SHP77 (cell line): ENCODE data around the gene CEP135.
A peak's percentile ranks its signal among the peaks of the same experiment; 100 is the strongest.
"Not testable (repeated sequence)": the region's sequence is repeated elsewhere in the genome, so short reads cannot be mapped to it uniquely, and the experiment has no call there.

Experiments
- DNase-seq, 2 experiments: peaks; one replicate each; lab custom pipeline; 2025; lab: John Stamatoyannopoulos, UW

CEP135 gene, protein sequence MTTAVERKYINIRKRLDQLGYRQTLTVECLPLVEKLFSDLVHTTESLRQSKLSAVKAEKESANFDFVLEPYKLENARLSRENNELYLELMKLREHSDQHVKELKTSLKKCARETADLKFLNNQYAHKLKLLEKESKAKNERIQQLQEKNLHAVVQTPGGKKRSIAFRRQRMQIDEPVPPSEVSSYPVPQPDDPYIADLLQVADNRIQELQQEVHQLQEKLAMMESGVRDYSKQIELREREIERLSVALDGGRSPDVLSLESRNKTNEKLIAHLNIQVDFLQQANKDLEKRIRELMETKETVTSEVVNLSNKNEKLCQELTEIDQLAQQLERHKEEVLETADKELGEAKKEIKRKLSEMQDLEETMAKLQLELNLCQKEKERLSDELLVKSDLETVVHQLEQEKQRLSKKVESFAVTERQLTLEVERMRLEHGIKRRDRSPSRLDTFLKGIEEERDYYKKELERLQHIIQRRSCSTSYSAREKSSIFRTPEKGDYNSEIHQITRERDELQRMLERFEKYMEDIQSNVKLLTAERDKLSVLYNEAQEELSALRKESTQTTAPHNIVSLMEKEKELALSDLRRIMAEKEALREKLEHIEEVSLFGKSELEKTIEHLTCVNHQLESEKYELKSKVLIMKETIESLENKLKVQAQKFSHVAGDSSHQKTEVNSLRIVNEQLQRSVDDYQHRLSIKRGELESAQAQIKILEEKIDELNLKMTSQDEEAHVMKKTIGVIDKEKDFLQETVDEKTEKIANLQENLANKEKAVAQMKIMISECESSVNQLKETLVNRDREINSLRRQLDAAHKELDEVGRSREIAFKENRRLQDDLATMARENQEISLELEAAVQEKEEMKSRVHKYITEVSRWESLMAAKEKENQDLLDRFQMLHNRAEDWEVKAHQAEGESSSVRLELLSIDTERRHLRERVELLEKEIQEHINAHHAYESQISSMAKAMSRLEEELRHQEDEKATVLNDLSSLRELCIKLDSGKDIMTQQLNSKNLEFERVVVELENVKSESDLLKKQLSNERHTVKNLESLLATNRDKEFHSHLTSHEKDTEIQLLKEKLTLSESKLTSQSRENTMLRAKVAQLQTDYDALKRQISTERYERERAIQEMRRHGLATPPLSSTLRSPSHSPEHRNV

DNA sequence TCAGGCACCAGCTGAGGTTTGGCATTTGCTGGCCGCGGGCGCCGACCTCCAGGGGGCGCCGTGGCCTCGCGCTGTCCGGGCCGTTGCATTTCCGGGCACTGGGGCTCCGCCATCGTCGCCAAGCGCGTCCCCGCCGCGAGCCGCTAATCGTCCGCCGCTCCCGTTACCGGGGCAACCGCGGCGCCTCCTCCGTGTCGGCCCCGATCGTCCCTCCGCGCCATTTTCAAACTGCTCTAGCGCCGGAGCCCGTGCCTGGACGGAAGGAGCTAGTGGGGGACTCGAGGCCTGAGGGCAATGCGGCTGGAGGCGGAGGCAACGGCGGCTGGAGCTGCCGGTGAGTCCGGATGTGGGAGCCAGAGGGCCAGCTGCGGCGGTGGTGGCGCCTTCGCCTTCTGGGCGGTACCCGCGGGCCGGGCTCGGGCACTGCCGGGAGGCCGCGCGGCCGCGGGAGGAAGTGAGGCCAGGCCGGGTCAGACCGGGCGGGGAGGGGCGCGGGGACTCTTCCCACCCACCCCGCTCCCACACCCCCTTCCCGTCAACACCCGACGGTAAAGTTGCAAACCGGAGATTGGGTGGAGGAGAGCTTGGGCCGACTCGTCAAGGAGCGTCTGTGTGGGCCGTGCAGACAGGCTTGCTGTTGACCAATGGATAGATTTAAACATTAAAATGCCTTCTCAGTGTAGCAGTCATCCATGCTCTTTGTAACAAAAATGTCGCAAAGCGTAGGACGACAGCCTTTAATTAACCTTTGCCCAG, at the start of gene CEP135:
CEP135 (plus strand) TSS at position 220 of the 756 bp plus-strand sequence. CDS start 3,186 bp downstream, outside the sequence.
- DNase-seq = peak; percentile 93 to 96

DNA sequence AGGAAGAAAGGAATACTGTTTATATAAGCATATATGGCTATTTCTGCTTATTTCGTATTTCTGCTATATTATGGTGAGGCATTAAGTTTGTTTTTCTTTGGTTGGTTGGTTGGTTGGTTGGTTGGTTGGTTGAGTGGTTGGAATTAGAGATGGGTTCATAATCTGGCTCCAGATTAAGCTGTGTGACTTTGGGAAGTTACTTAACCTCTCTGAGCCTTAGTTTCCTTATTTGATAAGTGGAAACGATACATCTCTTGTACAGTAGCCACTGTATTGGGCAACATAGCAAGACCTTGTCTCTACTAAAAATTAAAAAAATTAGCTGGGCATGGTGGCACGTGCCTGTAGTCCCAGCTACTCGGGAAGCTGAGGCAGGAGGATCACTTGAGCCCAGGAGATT, 46.1 kb upstream of the CEP135 start:
- DNase-seq = no peak

DNA sequence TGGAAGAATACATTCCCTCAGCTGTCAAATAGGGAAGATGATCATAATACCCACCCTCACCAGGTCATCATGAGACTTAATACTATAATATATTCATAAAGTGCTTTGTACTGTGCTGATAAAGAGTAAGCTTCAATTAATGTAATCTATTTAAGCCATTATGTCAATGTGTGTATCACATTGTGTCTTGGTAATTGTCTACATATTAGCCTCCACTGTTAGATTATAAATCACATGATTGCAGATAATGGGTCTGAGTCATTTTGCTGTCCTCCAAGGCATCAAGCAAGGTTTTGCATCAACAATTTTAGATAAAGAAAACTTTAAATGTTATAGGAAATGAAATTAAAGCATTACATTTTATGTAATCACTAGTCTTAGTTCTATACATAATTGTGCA, 45.2 kb upstream of the CEP135 start:
- no peak for DNase-seq

DNA sequence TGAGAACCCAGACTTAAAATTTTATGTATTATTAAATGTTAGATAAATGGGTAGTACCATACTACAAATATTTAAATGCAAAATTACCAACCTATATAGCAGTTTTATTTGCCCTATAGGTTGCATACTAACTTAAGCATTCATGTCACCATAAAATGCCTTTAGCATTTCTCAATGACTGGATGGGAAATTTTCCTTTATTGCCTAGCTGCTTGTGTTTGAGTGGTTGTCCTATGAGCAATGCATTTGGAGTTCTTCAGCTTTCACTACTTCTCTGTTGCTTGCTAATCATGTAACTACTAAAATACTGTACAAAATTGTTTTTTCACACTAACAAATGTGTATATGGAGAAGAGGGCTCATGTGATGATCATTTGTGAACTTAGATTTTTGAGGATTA, 44.2 kb upstream of the CEP135 start:
- DNase-seq = no peak

DNA sequence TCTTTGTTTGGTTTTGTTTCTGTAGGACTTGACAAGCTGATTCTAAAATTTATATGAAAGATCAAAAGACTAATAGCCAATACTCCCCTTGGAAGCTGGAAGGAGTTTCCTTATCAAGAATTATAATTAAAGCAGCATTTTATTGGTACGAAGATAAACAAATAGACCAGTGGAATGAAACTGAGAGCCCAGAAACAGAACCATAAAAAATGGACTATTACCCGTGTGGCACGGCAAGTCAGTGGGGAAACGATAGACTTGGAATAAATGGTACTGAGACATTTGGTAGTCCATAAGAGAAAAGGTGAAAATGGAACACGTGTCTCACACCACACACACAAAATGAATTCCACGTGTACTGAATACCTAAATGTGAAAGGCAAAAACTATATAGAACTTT, 42.4 kb upstream of the CEP135 start:
- no peak for DNase-seq

DNA sequence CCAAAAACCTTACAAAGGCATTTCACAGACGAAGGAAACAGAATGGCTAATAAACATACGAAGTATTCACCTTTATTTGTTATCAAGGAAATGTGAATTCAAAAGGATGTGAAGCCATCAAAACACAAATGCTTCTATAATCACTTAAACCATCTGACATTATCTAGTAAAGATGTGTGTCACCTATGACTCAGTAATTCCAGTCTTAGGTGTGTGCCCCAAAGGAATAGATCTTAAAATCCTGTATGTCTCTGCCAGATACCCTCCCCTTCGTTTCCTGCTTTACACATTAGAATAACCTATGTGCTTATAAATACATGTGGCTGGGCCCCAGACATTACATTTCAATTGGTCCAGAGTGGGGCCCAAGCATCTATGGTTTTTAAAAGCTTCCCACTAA, 41.8 kb upstream of the CEP135 start:
- no peak for DNase-seq

DNA sequence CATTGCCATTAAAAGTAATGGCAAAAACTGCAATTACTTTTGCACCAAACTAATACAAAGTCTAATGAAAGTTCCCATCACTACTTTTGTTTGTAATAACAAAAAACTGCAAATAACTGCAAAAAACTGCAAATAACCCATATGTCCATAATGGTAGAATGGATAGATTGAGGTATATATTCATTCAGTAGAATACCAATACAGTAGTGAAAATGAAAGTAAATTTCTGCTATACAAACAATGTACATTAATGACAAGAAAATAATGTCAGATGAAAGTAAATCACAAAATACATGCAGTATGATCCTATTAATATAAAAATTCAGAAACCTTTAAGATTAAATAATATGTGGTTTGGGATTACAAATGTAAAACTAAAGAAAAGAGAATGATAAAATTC, 41.3 kb upstream of the CEP135 start:
- no peak for DNase-seq

DNA sequence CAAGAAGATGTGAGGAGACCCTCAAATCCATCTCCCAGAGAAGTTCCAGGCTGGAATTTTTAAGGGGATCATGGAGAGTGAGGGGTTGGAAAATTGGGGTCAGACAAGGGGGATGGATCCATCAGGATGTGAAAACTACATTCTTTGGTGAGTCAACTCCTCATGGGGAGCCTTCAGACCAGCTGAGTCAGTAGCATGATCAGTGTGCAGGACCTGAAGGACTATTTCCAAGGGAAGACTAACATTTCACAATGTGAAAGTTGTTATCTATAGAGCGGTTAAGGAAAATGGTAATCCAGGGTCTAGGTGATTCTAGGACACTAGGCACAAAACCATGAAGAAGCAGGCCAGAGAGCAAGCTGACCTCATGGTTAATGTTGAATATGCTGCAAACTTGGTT, 38.6 kb upstream of the CEP135 start:
- DNase-seq = no peak

DNA sequence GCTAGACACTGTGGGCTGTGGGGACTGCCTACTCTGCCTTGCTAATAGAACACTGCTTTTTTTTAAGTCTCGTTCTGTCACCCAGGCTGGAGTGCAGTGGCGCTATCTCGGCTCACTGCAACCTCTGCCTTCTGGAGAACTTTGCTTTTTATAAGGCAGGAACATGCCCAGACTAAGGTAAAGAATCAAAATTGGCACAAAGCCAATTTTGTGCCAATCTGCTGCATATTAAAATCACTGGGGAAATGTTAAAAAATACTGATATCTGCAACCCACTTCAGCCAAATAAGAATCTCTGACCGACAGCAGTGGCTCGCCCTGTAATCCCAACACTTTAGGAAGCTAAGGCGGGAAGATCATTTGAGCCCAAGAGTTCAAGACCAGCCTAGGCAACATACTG, 36.5 kb upstream of the CEP135 start:
- DNase-seq = no peak

DNA sequence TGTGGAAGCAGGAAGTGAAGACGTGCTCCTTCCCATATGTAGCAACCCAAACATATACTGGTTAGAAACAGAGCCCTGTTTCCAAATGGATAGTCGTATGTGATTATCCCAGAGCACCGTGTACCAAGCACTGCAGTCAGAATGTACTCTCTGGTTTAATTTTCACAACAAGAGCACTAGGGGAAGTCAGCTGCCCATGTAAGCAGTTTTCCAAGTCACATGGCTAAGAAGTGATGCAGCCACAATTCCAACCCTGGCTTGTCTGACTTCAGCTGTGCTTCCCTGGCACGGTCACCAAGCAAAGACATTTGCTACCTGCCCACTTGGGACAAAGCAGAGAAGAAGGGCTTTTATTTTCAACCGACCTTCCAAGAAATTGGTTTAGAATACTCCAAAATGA, 28.2 kb upstream of the CEP135 start:
- no peak for DNase-seq

DNA sequence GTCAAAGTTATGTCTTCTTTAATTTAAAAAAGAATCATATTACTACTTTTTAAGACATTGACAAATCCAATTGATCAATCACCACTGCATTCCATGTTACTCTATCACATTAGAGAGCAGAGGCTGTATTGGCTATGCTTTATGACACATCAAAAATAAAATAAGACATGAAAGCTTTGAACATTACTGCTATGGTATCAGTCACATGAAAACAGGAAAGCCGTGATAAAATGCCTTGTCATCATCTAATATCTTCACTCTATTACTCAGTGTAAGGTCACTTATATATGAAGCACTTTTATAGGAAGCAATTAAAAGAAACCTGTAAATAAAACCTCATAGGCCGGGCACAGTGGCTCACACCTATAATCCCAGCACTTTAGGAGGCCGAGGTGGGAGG, 27.7 kb upstream of the CEP135 start:
- no peak for DNase-seq

DNA sequence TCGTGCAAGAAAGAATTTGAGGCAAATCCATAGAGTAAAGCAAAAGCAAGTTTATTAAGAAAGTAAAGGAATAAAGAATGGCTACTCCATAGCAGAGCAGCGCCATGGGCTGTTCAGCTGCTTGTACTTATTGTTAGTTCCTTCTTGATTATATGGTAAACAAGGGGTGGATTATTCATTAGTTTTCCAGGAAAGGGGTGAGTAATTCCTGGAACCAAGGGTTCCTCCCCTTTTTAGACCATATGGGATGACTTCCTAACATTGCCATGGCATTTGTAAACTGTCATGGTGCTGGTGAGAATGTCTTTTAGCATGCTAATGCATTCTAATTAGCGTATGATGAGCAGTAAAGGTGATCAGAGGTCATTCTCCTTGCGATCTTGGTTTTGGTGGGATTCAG, 23.5 kb upstream of the CEP135 start:
- no peak for DNase-seq

DNA sequence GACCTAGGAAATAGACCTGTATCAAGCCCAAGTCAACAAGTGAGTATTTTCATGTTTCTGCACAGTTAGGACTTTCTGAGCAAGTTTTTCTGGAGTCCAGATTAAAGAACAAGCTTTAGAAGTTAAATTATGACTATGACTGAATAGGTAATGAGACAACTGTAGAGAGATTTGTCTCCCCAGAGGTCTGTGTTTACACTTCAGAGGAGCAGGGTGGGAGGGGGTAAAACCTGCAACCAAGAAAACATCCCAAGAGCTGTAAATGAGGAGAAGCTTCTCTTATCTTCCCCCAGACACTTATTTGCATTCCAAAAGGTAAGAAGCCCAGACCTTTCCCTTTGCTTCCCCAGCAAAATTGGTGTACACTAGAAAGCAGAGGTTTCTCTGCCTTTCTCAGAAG, 22.1 kb upstream of the CEP135 start:
- no peak for DNase-seq

DNA sequence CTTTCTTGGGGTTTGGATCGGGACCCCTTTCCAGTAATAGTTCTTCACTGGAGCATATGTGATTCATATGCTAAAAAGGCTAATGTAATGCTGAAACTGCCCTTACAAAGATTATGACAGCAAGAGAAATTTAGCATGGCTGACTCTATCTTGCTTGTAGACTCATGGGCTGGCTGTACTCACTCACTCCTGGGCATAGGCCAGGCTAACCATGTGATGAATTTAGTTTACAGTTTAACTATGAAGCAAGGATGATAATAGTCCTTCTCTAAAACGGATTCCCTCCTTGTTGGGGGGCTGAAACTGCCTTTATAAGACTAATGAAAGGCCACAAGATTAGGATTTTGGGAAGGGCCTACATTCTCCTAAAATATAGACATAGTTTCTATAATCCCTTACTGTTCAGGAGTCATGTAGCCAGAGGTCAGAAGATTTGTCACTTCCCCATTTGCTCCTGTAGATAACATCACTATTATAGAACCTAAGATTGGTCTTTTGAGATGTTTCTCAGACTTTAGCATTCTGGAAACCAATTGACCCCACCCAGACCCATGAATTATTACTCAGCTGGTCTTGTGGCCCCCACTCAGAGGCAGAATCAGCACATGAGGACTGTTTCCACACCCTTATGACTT, 20.8 kb upstream of the CEP135 start:
- no peak for DNase-seq

DNA sequence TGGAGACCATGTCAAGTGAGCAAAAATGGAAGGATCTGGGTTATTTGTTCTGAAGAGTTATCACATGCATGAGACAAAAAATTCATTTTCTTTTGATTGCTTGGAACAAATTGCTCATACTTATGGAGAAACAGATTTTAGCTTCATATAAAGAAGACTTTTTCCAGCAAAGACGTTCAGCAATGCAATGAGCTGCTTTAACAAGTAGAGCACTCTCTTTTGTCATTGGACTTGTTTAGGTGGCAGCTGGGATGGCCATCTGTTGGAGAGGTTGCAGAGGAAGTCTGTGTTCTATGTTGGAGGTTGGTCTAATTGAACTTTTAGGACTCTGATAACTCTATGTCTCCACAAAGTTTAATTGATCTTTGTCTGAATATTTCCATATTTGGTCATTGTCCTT, 19.9 kb upstream of the CEP135 start:
- no peak for DNase-seq

DNA sequence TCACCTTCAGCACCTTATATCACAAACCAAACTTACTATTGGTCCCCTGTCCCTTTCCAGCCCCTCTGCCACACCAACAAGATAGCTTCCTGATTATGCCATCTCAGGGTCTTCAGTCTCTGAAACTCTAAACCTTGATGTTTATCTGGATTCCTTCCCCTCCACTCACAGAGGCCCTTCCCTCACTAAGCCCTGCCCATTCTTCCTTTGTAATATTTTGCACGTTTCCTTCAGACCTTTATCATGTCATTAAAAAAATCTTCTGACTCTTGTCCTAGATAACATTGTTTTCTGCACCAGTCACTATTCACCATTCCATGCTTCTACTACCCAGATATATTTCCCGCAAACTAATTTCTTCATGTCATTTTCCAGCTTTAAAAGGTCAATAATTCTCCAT, 17.7 kb upstream of the CEP135 start:
- no peak for DNase-seq

DNA sequence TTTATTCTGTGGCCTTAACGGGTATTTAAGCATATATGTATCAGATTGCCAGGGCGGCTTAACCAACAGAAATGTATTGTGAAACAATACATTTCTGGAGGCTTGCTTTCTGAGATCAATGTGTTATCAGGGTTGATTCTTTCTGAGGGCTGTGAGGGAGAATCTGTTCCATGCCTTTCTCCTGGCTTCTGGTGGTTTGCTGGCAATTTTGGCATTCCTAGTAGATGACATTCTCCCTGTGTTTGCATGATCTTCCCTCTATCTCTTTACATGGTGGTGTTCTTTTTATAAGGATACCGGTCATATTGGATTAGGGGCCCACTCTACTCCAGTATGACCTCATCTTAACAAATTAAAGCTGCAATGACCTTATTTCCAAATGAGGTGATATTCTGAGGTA, 16.9 kb upstream of the CEP135 start:
- DNase-seq = no peak

DNA sequence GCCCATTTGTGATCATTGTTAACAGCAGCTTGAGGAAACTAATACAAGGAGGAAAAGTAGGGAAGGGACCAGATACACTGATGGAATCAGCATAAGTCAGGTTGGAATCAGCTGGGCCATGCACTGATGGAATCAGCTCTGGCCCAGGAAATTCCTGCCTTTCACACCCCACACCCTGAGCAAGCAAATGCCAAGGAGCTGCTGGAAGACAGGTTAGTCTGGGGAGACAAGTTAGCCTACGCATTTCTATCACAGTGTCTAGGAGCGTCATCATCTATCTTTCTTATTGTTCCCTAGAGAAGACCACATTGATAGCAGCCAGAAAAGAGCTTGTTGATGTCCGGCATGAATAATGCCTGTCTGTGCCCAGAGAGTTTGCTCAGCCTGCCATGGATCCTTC, 16.2 kb upstream of the CEP135 start:
- no peak for DNase-seq

DNA sequence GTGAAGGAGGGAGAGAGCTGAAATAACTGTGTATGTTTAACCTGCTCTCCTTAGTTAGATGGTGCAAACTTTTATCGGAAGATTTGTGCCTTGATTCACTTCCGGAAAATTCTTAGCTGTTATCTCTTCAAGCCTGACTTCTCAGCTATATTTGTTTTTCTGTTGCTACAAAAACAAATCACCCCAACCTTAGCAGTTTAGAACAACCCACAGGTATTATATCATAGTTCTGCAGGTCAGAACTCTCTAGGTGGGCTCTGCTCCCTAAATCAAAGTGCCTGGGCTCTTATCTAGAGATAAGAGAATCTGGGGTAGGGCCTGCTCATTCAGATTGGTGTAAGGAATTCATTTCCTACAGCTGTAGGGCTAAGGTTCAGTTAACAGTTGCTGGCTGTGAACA, 15.1 kb upstream of the CEP135 start:
- no peak for DNase-seq

DNA sequence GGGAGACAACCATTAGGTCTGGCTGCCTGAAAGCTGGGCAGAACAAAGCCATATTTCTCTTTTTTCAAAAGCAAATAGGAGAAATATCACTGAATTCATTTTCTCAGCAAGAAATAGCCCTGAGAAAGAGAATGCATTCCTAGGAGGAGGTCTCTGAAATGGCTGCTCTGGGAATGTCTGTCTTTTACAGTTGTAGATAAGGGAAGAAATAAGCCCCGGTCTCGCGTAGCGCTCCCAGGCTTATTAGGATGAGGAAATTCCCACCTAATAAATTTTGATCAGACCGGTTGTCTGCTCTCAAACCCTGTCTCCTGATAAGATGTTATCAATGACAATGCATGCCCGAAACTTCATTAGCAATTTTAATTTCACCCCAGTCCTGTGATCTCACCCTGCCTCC, 12.8 kb upstream of the CEP135 start:
- not testable (repeated sequence) for DNase-seq

DNA sequence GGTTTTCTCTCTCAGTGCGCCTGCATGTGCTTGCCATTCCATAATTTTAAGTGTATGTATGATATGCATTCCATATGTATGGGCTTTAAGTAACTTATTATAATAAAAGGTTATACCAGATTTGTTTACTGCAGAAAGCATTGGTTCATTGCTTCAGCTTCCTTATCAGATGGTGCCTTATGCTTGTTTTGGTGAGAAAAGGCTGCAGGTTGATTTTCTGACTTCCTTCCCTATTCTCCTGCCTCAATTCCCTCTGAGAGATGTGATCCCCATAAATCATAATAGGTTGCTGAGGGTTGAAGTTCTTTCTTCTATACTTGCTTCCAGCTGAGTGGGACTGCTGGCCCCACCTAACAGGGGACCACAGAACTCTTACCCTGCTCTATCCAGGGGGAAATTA, 10.3 kb upstream of the CEP135 start:
- no peak for DNase-seq

DNA sequence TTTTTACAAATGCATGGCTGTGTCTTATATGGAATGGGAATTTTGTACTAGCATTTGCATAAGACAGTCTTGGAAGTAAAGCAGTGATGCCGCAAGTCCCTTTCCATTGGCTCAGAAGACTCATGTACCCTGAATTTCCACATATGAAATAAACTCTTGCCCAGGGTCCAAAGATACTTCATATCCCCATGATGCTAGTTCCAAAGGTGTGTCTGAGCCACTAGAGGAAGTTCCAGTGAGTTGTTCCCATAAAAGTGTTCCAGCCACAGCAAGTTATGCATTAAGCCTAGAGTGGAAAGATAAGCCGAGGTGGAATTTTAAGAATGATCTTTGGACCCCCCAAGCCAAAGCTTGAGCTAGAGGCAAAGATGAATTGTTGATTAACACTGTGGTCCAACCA, 9.3 kb upstream of the CEP135 start:
- no peak for DNase-seq
